GM21529 (cell line): ENCODE measurements around the gene MAST3.

Source experiments
- ATAC-seq: cut with Tn5 transposase; IDR thresholded peaks from one replicate; pipeline ENCODE4 v1.9.1; 2021; ENCODE audit not compliant: unreplicated experiment

Gene MAST3

GRCh38 chr19:18131841-18132596 is 34.4 kb downstream of the MAST3 start:
- no peak for ATAC-seq

GRCh38 chr19:18135712-18136584 is 38.4 kb downstream of the MAST3 start:
- no peak for ATAC-seq

GRCh38 chr19:18137242-18137641 is 39.7 kb downstream of the MAST3 start:
- ATAC-seq, result no peak

GRCh38 chr19:18137657-18138339 is 40.2 kb downstream of the MAST3 start:
- no peak for ATAC-seq

- no peak for ATAC-seq
These were observed 42.9 kb downstream of the MAST3 start for GRCh38 chr19:18140473-18140872.

GRCh38 chr19:18141031-18141430 is 43.5 kb downstream of the MAST3 start:
- ATAC-seq, result no peak

GRCh38 chr19:18143902-18144301 is 46.3 kb downstream of the MAST3 start:
- ATAC-seq, result no peak

GRCh38 chr19:18144361-18144760 is 46.8 kb downstream of the MAST3 start:
- ATAC-seq, result no peak

- no peak for ATAC-seq
These were observed 47.3 kb downstream of the MAST3 start for GRCh38 chr19:18144906-18145305.

GRCh38 chr19:18145391-18145999 is 47.9 kb downstream of the MAST3 start:
- ATAC-seq, result no peak

- no peak for ATAC-seq
These were observed 49.8 kb downstream of the MAST3 start for GRCh38 chr19:18147396-18147795.

GRCh38 chr19:18149596-18149975 is 52.0 kb downstream of the MAST3 start:
- ATAC-seq, result no peak

- no peak for ATAC-seq
These were observed 53.4 kb downstream of the MAST3 start for GRCh38 chr19:18150776-18151624.

- peak; percentile 67 for ATAC-seq
These were observed 54.9 kb downstream of the MAST3 start for GRCh38 chr19:18152442-18152816.

GRCh38 chr19:18152817-18153555 is 55.4 kb downstream of the MAST3 start, which contains the start of gene PIK3R2:
Gene PIK3R2, plus strand, starts transcription at chr19:18153163. Its CDS starts 2,717 bp downstream, at chr19:18155880.
- ATAC-seq, result peak; percentile 65

- no peak for ATAC-seq
These were observed 56.1 kb downstream of the MAST3 start for GRCh38 chr19:18153556-18154134.

GRCh38 chr19:18155095-18156087 is 57.8 kb downstream of the MAST3 start:
- no peak for ATAC-seq

- no peak for ATAC-seq
These were observed 58.7 kb downstream of the MAST3 start for GRCh38 chr19:18156268-18156667.
